Testis (tissue), 2 donors: Measurements from ENCODE around the gene LRP1B.

Experiments
- CTCF ChIP-seq, 3 experiments: fragments of 450-650 bp in 2 of 3; fragments of 200-600 bp in 1 of 3; sonication (generic) in 1 of 3; IDR thresholded peaks; one replicate each; pipeline ENCODE4 v1.5.1; 2016 to 2019; ENCODE audit warnings: antibody characterized with exemption in 3 of 3, mild to moderate bottlenecking in 2 of 3, moderate library complexity in 1 of 3
- POLR2A ChIP-seq: fragments of 450-650 bp; IDR thresholded peaks from one replicate; pipeline ENCODE4 v1.6.1; 2017; ENCODE audit warnings: antibody characterized with exemption, mild to moderate bottlenecking, moderate library complexity

- TF ChIP-seq CTCF (IDR thresholded peaks at IDR 0.05): no peak
- no peak for TF ChIP-seq POLR2A
Measured at GRCh38 chr2:141021109-141021508, 1109.7 kb downstream of the LRP1B start.
